HCT116 (cell line): ENCODE data around the gene RXFP4. TPM values are rescaled to one million over a fixed set of nuclear protein-coding genes. Genes with fewer than 3 reads are reported as not detected.

ENCODE experiments used
- ATAC-seq: fragments of 200-7000 bp; cut with Tn5 transposase; 2 replicates; pipeline ENCODE4 v1.9.1; 2020; ENCODE audit warnings: mild to moderate bottlenecking, moderate library complexity
- BruUV-seq: library from RNA; stranded (reverse); fragments of 400-500 nt; replicated peaks from 2 replicates; lab custom pipeline; 2021; lab: Mats Ljungman, UMichigan
- CTCF ChIA-PET: fragments of 300-600 bp; sonication (Branson Sonifier 250); formaldehyde crosslinking; loops from one replicate; lab custom pipeline; 2021; ENCODE audit warnings: antibody characterized with exemption; lab: Charles Lee
- POLR2A ChIA-PET: fragments of 300-600, 350-600 bp; sonication (Branson Sonifier 250); formaldehyde crosslinking; loops from one replicate; lab custom pipeline; 2021; ENCODE audit warnings: antibody characterized with exemption; lab: Charles Lee
- RAD21 ChIA-PET, 2 experiments: fragments of 300-600 bp; sonication (Branson Sonifier 250); formaldehyde crosslinking; loops; one replicate each; lab custom pipeline; 2023; ENCODE audit warnings: low total read pairs in 2 of 2; ENCODE audit not compliant: uncharacterized antibody in 2 of 2, unreplicated experiment in 2 of 2, low non-redundant PET in 1 of 2; lab: Charles Lee
- DNase-seq: peaks from one replicate; pipeline ENCODE4 v3.0.0-alpha.2; 2010; ENCODE audit warnings: low read depth, low spot score
- H2AFZ ChIP-seq: fragments of 200-600 bp; shearing (Covaris generic), sonication (generic); 2 replicates; pipeline ENCODE4 v1.6.1; 2017; ENCODE audit warnings: low read depth, mixed run types, mixed read lengths, antibody characterized with exemption, low read length; ENCODE audit not compliant: poor library complexity, severe bottlenecking
- H3K27ac ChIP-seq: 2 replicates; pipeline ENCODE4 v1.5.1; 2012; ENCODE audit warnings: low read depth, low read length
- H3K27me3 ChIP-seq: fragments of 200-600 bp; sonication (generic); 2 replicates; pipeline ENCODE4 v1.6.1; 2016; ENCODE audit warnings: mixed run types, low read length, mixed read lengths; ENCODE audit not compliant: insufficient read depth
- H3K36me3 ChIP-seq, 2 experiments: fragments of 200-500 bp in 1 of 2; fragments of 200-600 bp in 1 of 2; sonication (Bioruptor generic) in 1 of 2; sonication (generic) in 1 of 2; 2 replicates each; pipeline versions ENCODE4 v1.5.1 to v1.6.1; 2014 to 2016; ENCODE audit warnings: low read length in 2 of 2, inconsistent platforms in 1 of 2, mixed read lengths in 1 of 2, mixed run types in 1 of 2; ENCODE audit not compliant: insufficient read depth in 2 of 2, control insufficient read depth in 1 of 2
- H3K4me1 ChIP-seq, 2 experiments: fragments of 200-600 bp in 1 of 2; sonication (generic) in 1 of 2; 2 replicates each; pipeline versions ENCODE4 v1.5.1 to v1.6.1; 2012 to 2017; ENCODE audit warnings: low read length in 2 of 2, inconsistent platforms in 1 of 2, mild to moderate bottlenecking in 1 of 2, mixed read lengths in 1 of 2, mixed run types in 1 of 2, moderate library complexity in 1 of 2; ENCODE audit not compliant: insufficient read depth in 2 of 2, control insufficient read depth in 1 of 2
- H3K4me2 ChIP-seq: fragments of 200-600 bp; sonication (generic); 2 replicates; pipeline ENCODE4 v1.6.1; 2017; ENCODE audit warnings: mixed run types, low read length, mixed read lengths
- H3K4me3 ChIP-seq, 2 experiments: fragments of 200-600 bp in 1 of 2; sonication (generic) in 1 of 2; replicated peaks in 1 of 2; 2 replicates each; pipeline ENCODE4 v1.5.1; 2011 to 2016; ENCODE audit warnings: low read length in 2 of 2, control low read depth in 1 of 2, low read depth in 1 of 2, mild to moderate bottlenecking in 1 of 2, mixed read lengths in 1 of 2, mixed run types in 1 of 2
- H3K79me2 ChIP-seq: fragments of 200-600 bp; sonication (generic); 2 replicates; pipeline ENCODE4 v1.6.1; 2017; ENCODE audit warnings: mild to moderate bottlenecking, mixed run types, low read length, moderate library complexity, mixed read lengths; ENCODE audit not compliant: insufficient read depth
- H3K9ac ChIP-seq: fragments of 200-600 bp; sonication (generic); 2 replicates; pipeline ENCODE4 v1.6.1; 2016; ENCODE audit warnings: low read length, mixed read lengths
- H3K9me2 ChIP-seq: fragments of 200-600 bp; sonication (generic), shearing (Covaris generic); 2 replicates; pipeline ENCODE4 v1.6.1; 2017; ENCODE audit warnings: mixed run types, mild to moderate bottlenecking, moderate library complexity; ENCODE audit not compliant: insufficient read depth
- H3K9me3 ChIP-seq, 2 experiments: fragments of 200-500 bp in 1 of 2; fragments of 200-600 bp in 1 of 2; sonication (Bioruptor generic) in 1 of 2; sonication (generic) in 1 of 2; 2 replicates each; pipeline ENCODE4 v1.6.1; 2014 to 2017; ENCODE audit warnings: low read length in 2 of 2, mixed read lengths in 2 of 2, inconsistent platforms in 1 of 2, low read depth in 1 of 2, mild to moderate bottlenecking in 1 of 2, mixed run types in 1 of 2, moderate library complexity in 1 of 2; ENCODE audit not compliant: control insufficient read depth in 1 of 2, insufficient read depth in 1 of 2
- H4K20me1 ChIP-seq: fragments of 200-600 bp; sonication (generic), shearing (Covaris generic); 2 replicates; pipeline ENCODE4 v1.6.1; 2017; ENCODE audit warnings: mixed run types, mild to moderate bottlenecking, moderate library complexity; ENCODE audit not compliant: insufficient read depth
- CBX3 ChIP-seq: IDR thresholded peaks from 2 replicates; pipeline ENCODE4 v1.6.1; 2012; ENCODE audit warnings: low read depth
- CEBPB ChIP-seq: IDR thresholded peaks from 2 replicates; pipeline ENCODE4 v1.6.1; 2012; ENCODE audit warnings: low read depth
- EGR1 ChIP-seq: IDR thresholded peaks from 2 replicates; pipeline ENCODE4 v1.6.1; 2012; ENCODE audit warnings: low read depth
- EZH2 ChIP-seq: fragments of 200-600 bp; sonication (generic); IDR thresholded peaks from 2 replicates; pipeline ENCODE4 v1.6.1; 2017; ENCODE audit warnings: antibody characterized with exemption, mixed run types
- FOSL1 ChIP-seq: IDR thresholded peaks from 2 replicates; pipeline ENCODE4 v1.6.1; 2012; ENCODE audit warnings: low read depth
- JUND ChIP-seq: IDR thresholded peaks from 2 replicates; pipeline ENCODE4 v1.6.1; 2012
- POLR2A ChIP-seq: IDR thresholded peaks from 2 replicates; pipeline ENCODE4 v1.7.0; 2011; ENCODE audit warnings: borderline replicate concordance; ENCODE audit not compliant: insufficient read depth, insufficient read length; ENCODE audit errors: extremely low read depth
- POLR2AphosphoS5 ChIP-seq: IDR thresholded peaks from 2 replicates; pipeline ENCODE4 v1.6.1; 2011; ENCODE audit warnings: mild to moderate bottlenecking, low read depth, low read length, moderate library complexity
- SIN3A ChIP-seq: IDR thresholded peaks from 2 replicates; pipeline ENCODE4 v1.6.1; 2012; ENCODE audit warnings: low read depth
- SP1 ChIP-seq: IDR thresholded peaks from 2 replicates; pipeline ENCODE4 v1.6.1; 2012; ENCODE audit warnings: low read depth
- SRF ChIP-seq: IDR thresholded peaks from 2 replicates; pipeline ENCODE4 v1.6.1; 2012; ENCODE audit warnings: low read depth
- YY1 ChIP-seq: IDR thresholded peaks from 2 replicates; pipeline ENCODE4 v1.6.1; 2011; ENCODE audit warnings: low read length, low read depth, moderate library complexity, mild to moderate bottlenecking; ENCODE audit not compliant: insufficient replicate concordance; ENCODE audit errors: extremely low read depth
- ZFX ChIP-seq: fragments of 450-650 bp; IDR thresholded peaks from 2 replicates; pipeline ENCODE4 v1.6.1; 2017
- ZNF274 ChIP-seq: fragments of 200-500 bp; sonication (Bioruptor generic); IDR thresholded peaks from 2 replicates; pipeline ENCODE4 v1.6.1; 2014; ENCODE audit warnings: mild to moderate bottlenecking, low read depth, low read length, inconsistent platforms
- intact Hi-C: fragments of 100-400 bp; cut with micrococcal nuclease; formaldehyde crosslinking; loops from 2 replicates; pipeline ENCODE4 v1.10.0; 2022
- total RNA-seq: library from RNA; stranded (reverse); gene quantifications from one replicate; pipeline ENCODE4 v1.2.1, GENCODE V29; 2021; ENCODE audit not compliant: unreplicated experiment
- TF ChIP-seq, protein P1 (sequence below), 3 experiments: fragments of 200-600 bp in 1 of 3; sonication (generic) in 1 of 3; IDR thresholded peaks in 2 of 3; conservative IDR thresholded peaks in 1 of 3; 2 replicates each; pipeline ENCODE4 v1.5.1; 2012 to 2017; ENCODE audit warnings: low read depth in 2 of 3, low read length in 2 of 3, antibody characterized with exemption in 1 of 3, borderline replicate concordance in 1 of 3, control low read depth in 1 of 3, mild to moderate bottlenecking in 1 of 3, mixed read lengths in 1 of 3, mixed run types in 1 of 3, moderate library complexity in 1 of 3; ENCODE audit not compliant: insufficient read depth in 1 of 3
- TF ChIP-seq, protein P2 (sequence below): IDR thresholded peaks from 2 replicates; pipeline ENCODE4 v1.6.1; 2011; ENCODE audit warnings: mild to moderate bottlenecking, low read length, moderate library complexity; ENCODE audit not compliant: insufficient replicate concordance; ENCODE audit errors: extremely low read depth
- TF ChIP-seq, protein P3 (sequence below): IDR thresholded peaks from 2 replicates; pipeline ENCODE4 v1.6.1; 2012
- TF ChIP-seq, protein P4 (sequence below): IDR thresholded peaks from 2 replicates; pipeline ENCODE4 v1.6.1; 2012; ENCODE audit warnings: low read depth

The RXFP4 gene
- total RNA-seq, 1 experiment from 2014 or later, result 0.20 TPM

DNA sequence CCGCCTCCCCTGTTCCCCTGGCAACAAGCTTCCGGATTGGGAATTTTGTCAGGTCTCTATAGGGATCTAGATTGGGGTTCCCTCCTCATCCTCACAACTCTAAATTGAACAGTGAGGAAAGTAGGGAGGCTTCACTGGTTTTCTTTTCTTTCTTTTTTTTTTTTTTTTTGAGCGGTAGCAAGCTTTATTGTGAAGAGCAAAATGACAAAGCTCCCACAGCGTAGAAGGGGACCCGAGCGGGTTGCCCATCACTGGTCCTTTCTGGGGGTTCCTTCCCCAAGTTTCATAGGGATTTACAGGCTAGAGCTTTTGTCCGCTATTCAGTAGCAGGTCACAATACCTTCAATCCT is 26.6 kb downstream of the RXFP4 start:
- ChIA-PET RAD21 (no interaction called here), POLR2A (interaction anchor here (1.3 to 1.8 kb wide), 2 partner anchors 10 to 15 kb away, joined by 6 to 7 read pairs; partner anchors contain the start of gene ARHGEF2), CTCF (interaction anchor here (1.7 kb wide), 1 partner anchor 30 kb away, joined by 4 read pairs; no protein-coding TSS in a partner anchor)
- ATAC-seq, result no peak
- TSS peak; percentile 4 for BruUV-seq
- peaks cover 35% of the 10 kb centered on the region for H3K79me2 ChIP-seq
- H3K4me2 ChIP-seq, result no peak overlapping the region
- no peaks in the 10 kb centered on the region for H3K9me2 ChIP-seq
- H3K4me3 ChIP-seq, result no peak overlapping the region
- TF ChIP-seq POLR2AphosphoS5 (no peak), ZFX (no peak), EZH2 (no peak), CEBPB (no peak), SP1 (no peak), EGR1 (no peak), YY1 (no peak), ZNF274 (no peak), JUND (no peak), SRF (no peak), FOSL1 (no peak), POLR2A (no peak), SIN3A (no peak), CBX3 (no peak)
- TF ChIP-seq, protein P1, sequence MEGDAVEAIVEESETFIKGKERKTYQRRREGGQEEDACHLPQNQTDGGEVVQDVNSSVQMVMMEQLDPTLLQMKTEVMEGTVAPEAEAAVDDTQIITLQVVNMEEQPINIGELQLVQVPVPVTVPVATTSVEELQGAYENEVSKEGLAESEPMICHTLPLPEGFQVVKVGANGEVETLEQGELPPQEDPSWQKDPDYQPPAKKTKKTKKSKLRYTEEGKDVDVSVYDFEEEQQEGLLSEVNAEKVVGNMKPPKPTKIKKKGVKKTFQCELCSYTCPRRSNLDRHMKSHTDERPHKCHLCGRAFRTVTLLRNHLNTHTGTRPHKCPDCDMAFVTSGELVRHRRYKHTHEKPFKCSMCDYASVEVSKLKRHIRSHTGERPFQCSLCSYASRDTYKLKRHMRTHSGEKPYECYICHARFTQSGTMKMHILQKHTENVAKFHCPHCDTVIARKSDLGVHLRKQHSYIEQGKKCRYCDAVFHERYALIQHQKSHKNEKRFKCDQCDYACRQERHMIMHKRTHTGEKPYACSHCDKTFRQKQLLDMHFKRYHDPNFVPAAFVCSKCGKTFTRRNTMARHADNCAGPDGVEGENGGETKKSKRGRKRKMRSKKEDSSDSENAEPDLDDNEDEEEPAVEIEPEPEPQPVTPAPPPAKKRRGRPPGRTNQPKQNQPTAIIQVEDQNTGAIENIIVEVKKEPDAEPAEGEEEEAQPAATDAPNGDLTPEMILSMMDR (IDR thresholded peaks at IDR 0.05 in 2 of 3, conservative IDR thresholded peaks at IDR 0.05 in 1 of 3; ENCODE audit: borderline replicate concordance in 1 of 3, insufficient read depth in 1 of 3, low read depth in 2 of 3, low read length in 2 of 3), result no peak
- TF ChIP-seq, protein P2, sequence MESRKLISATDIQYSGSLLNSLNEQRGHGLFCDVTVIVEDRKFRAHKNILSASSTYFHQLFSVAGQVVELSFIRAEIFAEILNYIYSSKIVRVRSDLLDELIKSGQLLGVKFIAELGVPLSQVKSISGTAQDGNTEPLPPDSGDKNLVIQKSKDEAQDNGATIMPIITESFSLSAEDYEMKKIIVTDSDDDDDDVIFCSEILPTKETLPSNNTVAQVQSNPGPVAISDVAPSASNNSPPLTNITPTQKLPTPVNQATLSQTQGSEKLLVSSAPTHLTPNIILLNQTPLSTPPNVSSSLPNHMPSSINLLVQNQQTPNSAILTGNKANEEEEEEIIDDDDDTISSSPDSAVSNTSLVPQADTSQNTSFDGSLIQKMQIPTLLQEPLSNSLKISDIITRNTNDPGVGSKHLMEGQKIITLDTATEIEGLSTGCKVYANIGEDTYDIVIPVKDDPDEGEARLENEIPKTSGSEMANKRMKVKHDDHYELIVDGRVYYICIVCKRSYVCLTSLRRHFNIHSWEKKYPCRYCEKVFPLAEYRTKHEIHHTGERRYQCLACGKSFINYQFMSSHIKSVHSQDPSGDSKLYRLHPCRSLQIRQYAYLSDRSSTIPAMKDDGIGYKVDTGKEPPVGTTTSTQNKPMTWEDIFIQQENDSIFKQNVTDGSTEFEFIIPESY, result no peak
- TF ChIP-seq, protein P3, sequence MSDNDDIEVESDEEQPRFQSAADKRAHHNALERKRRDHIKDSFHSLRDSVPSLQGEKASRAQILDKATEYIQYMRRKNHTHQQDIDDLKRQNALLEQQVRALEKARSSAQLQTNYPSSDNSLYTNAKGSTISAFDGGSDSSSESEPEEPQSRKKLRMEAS, result no peak
- TF ChIP-seq, protein P4, sequence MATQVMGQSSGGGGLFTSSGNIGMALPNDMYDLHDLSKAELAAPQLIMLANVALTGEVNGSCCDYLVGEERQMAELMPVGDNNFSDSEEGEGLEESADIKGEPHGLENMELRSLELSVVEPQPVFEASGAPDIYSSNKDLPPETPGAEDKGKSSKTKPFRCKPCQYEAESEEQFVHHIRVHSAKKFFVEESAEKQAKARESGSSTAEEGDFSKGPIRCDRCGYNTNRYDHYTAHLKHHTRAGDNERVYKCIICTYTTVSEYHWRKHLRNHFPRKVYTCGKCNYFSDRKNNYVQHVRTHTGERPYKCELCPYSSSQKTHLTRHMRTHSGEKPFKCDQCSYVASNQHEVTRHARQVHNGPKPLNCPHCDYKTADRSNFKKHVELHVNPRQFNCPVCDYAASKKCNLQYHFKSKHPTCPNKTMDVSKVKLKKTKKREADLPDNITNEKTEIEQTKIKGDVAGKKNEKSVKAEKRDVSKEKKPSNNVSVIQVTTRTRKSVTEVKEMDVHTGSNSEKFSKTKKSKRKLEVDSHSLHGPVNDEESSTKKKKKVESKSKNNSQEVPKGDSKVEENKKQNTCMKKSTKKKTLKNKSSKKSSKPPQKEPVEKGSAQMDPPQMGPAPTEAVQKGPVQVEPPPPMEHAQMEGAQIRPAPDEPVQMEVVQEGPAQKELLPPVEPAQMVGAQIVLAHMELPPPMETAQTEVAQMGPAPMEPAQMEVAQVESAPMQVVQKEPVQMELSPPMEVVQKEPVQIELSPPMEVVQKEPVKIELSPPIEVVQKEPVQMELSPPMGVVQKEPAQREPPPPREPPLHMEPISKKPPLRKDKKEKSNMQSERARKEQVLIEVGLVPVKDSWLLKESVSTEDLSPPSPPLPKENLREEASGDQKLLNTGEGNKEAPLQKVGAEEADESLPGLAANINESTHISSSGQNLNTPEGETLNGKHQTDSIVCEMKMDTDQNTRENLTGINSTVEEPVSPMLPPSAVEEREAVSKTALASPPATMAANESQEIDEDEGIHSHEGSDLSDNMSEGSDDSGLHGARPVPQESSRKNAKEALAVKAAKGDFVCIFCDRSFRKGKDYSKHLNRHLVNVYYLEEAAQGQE, result no peak
- H3K27ac ChIP-seq, result no peak overlapping the region
- peaks cover 1 to 22% of the 10 kb centered on the region in 2 experiments for H3K4me1 ChIP-seq
- intact Hi-C loops, result no loop called here
- H2AFZ ChIP-seq, result no peak overlapping the region
- no peaks in the 10 kb centered on the region for H3K27me3 ChIP-seq
- H3K9me3 ChIP-seq, result no peaks in the 10 kb centered on the region
- peaks cover 19 to 23% of the 10 kb centered on the region in 2 experiments; a peak in 3 of 4 replicates for H3K36me3 ChIP-seq
- no peak overlapping the region for H3K9ac ChIP-seq
- no peaks in the 10 kb centered on the region for H4K20me1 ChIP-seq
- DNase-seq, result no peak
